PFSK-1 (cell line): ENCODE results near the gene CASZ1.

Source experiments
- FOXP2 ChIP-seq: optimal IDR thresholded peaks from 2 replicates; pipeline ENCODE3; 2011; ENCODE audit warnings: borderline replicate concordance, control low read depth, inconsistent platforms; ENCODE audit not compliant: insufficient read depth; ENCODE audit errors: extremely low read length, extremely low read depth
- POLR2AphosphoS5 ChIP-seq: IDR thresholded peaks from 2 replicates; pipeline ENCODE4 v1.6.1; 2012; ENCODE audit warnings: low read depth, mild to moderate bottlenecking, control low read depth, low read length, moderate library complexity
- SIN3A ChIP-seq: IDR thresholded peaks from 2 replicates; pipeline ENCODE4 v1.6.1; 2012; ENCODE audit warnings: mild to moderate bottlenecking, low read length, moderate library complexity, borderline replicate concordance; ENCODE audit not compliant: insufficient read depth
- TAF1 ChIP-seq: IDR thresholded peaks from 2 replicates; pipeline ENCODE4 v1.6.1; 2012; ENCODE audit warnings: low read length, control low read depth, borderline replicate concordance; ENCODE audit not compliant: insufficient read depth
- TF ChIP-seq, protein P1 (sequence below), 2 experiments: IDR thresholded peaks; 2 replicates each; pipeline versions ENCODE4 v1.6.1 to v1.8.0; 2011 to 2012; ENCODE audit warnings: low read depth in 2 of 2, low read length in 2 of 2, control low read depth in 1 of 2, inconsistent platforms in 1 of 2, mild to moderate bottlenecking in 1 of 2, moderate library complexity in 1 of 2; ENCODE audit not compliant: insufficient read depth in 1 of 2

CASZ1 gene

GRCh38 chr1:10597492-10598388 is 198.7 kb downstream of the CASZ1 start:
- no peak for TF ChIP-seq TAF1
- TF ChIP-seq, protein P1, sequence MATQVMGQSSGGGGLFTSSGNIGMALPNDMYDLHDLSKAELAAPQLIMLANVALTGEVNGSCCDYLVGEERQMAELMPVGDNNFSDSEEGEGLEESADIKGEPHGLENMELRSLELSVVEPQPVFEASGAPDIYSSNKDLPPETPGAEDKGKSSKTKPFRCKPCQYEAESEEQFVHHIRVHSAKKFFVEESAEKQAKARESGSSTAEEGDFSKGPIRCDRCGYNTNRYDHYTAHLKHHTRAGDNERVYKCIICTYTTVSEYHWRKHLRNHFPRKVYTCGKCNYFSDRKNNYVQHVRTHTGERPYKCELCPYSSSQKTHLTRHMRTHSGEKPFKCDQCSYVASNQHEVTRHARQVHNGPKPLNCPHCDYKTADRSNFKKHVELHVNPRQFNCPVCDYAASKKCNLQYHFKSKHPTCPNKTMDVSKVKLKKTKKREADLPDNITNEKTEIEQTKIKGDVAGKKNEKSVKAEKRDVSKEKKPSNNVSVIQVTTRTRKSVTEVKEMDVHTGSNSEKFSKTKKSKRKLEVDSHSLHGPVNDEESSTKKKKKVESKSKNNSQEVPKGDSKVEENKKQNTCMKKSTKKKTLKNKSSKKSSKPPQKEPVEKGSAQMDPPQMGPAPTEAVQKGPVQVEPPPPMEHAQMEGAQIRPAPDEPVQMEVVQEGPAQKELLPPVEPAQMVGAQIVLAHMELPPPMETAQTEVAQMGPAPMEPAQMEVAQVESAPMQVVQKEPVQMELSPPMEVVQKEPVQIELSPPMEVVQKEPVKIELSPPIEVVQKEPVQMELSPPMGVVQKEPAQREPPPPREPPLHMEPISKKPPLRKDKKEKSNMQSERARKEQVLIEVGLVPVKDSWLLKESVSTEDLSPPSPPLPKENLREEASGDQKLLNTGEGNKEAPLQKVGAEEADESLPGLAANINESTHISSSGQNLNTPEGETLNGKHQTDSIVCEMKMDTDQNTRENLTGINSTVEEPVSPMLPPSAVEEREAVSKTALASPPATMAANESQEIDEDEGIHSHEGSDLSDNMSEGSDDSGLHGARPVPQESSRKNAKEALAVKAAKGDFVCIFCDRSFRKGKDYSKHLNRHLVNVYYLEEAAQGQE (IDR thresholded peaks at IDR 0.05; ENCODE audit: insufficient read depth in 1 of 2, low read depth in 2 of 2, low read length in 2 of 2) = no peak

- TF ChIP-seq, protein P1 (IDR thresholded peaks at IDR 0.05; ENCODE audit: insufficient read depth in 1 of 2, low read depth in 2 of 2, low read length in 2 of 2) = no peak
- TF ChIP-seq FOXP2 (no peak), TAF1 (no peak), POLR2AphosphoS5 (no peak), SIN3A (no peak)
These were observed 199.7 kb downstream of the CASZ1 start for GRCh38 chr1:10596780-10597179.

DNA sequence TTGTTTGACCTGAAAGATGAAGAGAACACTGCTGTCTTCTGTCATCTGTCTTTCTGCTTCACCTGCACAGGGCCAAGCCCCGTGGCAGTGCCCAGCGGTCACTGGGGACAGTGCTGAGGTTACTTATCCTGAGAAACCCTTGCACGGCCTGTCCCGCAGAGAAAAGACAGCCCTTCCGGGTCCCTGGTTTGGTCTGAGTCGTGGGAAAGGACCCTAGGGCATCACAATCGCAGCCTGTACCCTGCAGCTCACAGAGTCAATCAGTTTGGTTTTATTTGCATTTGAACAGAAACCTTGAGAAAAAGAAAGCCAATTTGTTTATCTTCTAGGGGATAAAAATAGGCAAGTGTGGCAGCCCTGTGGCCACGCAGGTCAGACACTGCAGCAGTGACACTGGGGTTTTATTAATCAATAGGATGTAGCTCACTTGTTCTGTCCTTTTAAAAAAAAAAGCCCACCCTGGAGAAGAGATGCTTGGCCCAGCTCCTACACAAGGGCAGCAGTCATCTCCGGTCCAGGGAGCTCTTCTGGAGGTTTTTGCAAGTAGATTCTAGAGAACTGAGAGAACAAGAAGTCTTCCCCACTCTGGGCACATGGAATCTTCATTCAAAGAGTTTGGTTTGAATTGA is 201.7 kb downstream of the CASZ1 start:
- TF ChIP-seq TAF1 = no peak
- no peak for TF ChIP-seq FOXP2
- TF ChIP-seq POLR2AphosphoS5 = no peak
- TF ChIP-seq SIN3A = no peak
- TF ChIP-seq, protein P1 (IDR thresholded peaks at IDR 0.05; ENCODE audit: insufficient read depth in 1 of 2, low read depth in 2 of 2, low read length in 2 of 2) = no peak

DNA sequence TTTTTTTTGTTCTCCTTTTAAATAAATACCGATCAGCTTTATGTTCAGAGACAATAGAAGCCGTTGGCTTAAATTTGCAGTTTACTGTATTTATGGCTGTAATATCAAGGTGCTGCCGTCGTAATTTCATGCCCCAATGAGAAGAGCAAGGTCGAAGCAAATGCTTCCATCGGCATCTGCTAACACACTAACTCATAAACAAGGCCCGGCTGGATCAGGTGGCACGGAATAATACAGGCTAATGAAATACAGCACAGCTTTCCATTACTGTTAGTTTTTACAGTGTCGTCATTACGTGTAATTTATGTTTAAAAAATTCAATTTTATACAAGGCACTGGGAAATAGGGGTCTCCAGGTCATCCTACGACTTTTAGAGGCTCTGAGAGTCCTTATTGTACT is 202.7 kb downstream of the CASZ1 start:
- TF ChIP-seq POLR2AphosphoS5 = no peak
- no peak for TF ChIP-seq TAF1
- no peak for TF ChIP-seq FOXP2
- TF ChIP-seq, protein P1 (IDR thresholded peaks at IDR 0.05; ENCODE audit: insufficient read depth in 1 of 2, low read depth in 2 of 2, low read length in 2 of 2) = no peak
- no peak for TF ChIP-seq SIN3A

GRCh38 chr1:10592373-10592772 is 204.1 kb downstream of the CASZ1 start:
- TF ChIP-seq TAF1 (no peak), POLR2AphosphoS5 (no peak)
